Measurements from ENCODE around the gene ATXN7L3.
A peak's percentile ranks its signal among the peaks of the same experiment; 100 is the strongest.
"Not testable (repeated sequence)": the region's sequence is repeated elsewhere in the genome, so short reads cannot be mapped to it uniquely, and the experiment has no call there.

ATXN7L3 gene, protein sequence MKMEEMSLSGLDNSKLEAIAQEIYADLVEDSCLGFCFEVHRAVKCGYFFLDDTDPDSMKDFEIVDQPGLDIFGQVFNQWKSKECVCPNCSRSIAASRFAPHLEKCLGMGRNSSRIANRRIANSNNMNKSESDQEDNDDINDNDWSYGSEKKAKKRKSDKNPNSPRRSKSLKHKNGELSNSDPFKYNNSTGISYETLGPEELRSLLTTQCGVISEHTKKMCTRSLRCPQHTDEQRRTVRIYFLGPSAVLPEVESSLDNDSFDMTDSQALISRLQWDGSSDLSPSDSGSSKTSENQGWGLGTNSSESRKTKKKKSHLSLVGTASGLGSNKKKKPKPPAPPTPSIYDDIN

DNA sequence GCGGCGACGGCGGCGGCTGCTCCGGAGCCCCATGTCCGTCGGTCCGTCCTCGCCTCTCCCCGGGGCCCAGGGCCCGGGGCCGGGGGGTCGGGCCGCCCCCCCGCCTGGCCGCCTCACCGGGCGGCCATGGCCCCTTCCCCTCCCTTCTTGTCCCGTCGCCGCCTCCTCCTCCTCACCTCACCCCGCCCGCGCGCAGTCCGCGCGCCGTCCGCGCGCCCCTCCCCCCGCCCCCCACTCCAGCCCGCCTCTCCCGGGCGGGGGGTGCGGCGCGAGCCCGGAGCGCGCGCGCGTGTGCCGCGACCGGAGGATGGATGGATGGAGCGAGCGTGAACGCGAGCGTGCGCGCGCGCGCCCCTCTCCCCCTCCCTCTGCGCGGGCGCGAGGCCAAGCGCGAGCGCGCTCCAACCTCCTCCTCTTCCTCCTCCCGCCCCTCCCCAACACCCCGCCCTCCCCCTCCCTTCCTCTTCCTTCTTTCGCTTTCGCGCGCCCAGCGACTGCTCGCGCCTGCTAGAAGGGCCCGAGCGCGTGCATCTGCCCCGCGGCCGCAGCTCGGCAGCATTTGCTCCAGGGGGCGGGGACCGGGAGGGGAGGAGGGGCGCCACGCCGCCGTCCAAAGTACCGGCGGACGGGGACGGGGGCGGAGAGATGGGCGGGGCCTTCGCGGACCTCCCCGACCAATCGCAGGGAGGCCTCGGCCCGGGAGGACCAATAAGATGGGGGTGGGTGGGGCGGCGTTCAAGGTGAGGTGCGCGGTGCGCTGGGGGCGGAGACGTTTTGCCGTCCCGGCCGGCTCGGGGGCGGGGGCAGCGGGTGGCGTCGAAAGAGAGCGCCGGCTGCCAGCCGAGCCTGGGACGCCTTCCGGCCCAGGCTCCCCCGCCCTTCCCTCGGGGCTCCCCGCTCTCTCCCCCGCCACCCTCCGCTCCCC is at the start of gene ATXN7L3:
Gene ATXN7L3, minus strand, starts transcription at position 332 of the 925 bp plus-strand sequence. CDS start 1,814 bp downstream, outside the sequence.
- DNase-seq (ENCODE audit: low read depth) = peak; percentile 98

DNA sequence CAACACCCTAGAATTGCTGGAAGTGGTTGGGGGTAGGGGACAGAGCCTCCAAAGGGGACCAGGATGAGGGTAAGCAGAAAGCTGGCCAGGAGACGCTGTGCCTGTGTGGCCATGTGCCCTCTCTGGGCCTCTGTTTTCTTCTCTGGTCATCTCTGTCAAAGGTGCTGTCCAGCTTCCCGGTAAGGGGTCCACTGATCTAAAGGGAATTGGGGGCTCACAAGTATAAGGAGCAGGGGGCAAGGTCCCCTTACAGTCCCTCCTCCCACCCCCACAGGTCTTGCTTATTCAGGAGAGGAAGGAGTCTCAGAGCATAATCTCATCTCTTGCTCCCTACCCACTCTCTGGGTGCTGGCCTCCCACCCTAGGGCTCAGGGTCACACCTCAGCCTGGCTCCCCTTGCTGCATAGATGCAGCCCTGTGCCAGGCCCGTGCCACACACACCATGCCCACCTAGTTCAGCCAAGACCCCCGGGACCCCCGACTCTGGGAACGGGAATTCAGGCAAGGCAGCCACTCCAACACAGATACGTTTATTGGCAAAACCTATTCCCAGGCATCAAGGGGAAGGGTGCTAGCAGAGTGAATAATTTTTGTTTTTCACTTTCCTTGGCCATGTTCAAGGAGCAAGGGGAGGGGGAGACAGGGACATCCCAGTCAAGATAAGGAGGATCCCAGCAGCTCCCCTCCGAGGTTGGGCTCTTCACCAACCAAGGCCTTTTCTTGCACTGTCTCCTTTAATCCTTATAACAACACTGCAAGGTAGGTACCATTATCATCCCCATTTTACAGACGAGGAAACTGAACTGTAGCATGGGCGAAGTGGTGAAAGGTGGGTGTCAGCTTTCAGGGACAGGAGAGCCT is 48.4 kb upstream of the ATXN7L3 start:
- DNase-seq (ENCODE audit: low read depth) = no peak

DNA sequence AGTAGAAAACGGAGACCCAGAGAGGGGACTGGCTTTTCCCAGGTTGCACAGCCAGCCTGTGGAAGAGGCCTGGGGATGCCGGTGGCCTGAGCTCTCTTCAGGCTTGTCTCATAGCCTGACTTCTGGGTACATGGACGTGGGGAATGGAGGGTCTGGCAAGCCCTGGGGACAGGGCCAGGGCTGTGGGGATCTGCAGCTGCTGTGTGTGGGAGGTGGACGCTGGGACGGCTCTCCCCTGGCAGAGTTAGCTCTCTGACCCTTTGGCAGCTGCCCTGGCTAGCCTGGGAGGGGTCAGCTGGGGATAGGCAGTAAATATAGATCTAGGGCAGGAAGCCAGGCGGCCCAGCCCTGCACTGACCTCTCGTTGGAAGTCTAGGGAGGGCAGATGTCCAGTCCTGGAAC is 47.8 kb upstream of the ATXN7L3 start:
- DNase-seq (ENCODE audit: low read depth) = no peak

DNA sequence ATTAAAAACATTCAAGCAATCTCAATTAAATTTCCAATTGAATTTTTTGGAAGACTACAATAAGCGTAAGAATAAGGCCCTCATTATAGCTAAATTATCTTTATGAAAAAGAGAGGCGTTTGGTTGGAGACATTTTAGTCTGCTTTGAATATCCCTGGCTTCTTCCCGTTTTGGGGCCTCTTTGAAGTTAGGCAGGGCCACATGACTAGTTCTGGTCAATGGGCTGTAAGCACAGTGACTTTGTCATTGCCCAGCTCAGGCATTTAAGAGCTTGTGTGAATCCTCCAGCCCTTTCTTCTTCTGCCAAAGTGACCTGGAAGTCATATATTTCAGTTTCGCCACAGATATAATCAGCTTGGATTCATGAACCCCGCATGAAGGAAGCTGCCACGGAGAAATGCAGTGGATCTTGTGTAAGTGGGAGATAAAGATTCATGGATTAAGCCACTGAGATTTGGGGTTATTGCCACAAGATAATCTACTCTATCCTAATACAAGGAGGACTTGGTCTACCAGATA is 41.5 kb upstream of the ATXN7L3 start:
- DNase-seq (ENCODE audit: low read depth) = no peak

DNA sequence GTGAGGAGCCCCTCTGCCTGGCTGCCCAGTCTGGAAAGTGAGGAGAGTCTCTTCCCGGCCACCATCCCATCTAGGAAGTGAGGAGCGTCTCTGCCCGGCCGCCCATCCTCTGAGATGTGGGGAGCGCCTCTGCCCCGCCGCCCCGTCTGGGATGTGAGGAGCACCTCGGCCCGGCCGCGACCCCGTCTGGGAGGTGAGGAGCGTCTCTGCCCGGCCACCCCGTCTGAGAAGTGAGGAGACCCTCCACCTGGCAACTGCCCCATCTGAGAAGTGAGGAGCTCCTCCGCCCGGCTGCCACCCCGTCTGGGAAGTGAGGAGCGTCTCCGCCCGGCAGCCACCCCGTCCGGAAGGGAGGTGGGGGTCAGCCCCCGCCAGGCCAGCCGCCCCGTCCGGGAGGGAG is 38.2 kb upstream of the ATXN7L3 start:
- DNase-seq (ENCODE audit: low read depth) = not testable (repeated sequence)

DNA sequence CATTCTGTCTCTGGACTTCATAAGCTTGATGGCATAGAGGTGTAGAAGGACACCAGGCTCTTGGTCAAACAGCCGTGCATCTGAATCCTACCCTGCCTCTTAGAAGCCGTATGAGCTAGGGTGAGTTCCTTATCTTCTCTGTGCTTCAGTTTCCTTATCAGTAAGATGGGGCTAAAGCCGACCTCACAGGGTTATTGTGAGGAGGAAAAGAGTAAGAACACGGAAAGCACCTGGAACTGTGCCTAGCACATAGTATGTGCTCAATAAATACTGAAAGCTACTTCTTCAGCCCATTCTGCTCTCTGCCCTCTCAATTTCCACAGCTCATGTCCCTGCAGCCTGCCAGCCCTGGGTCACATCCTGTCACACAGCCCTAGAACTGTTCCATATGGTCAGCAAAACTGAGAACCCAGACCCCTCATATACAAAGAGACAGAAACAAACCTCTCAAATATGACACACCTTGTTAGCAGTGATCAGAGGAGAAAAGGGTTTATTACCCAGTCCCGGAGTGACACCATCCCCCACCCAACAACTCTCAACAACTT is 36.8 kb upstream of the ATXN7L3 start:
- DNase-seq (ENCODE audit: low read depth) = no peak

DNA sequence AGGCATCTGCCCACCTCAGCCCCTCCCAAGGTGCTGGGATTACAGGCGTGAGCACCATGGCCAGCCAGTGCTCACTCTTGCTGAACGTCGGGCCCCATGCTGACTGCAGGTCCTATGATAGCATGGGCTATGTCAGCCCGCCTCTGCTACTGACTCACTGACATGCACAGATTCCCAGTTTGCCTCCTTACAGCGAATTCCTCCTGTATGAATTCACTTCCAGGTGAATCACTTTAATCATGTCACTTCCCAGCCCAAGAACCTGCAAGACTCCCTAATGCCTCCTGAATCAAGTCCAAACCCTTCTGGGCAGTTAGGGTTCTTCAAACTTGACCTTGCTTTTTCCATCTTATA is 35.9 kb upstream of the ATXN7L3 start:
- DNase-seq (ENCODE audit: low read depth) = no peak

DNA sequence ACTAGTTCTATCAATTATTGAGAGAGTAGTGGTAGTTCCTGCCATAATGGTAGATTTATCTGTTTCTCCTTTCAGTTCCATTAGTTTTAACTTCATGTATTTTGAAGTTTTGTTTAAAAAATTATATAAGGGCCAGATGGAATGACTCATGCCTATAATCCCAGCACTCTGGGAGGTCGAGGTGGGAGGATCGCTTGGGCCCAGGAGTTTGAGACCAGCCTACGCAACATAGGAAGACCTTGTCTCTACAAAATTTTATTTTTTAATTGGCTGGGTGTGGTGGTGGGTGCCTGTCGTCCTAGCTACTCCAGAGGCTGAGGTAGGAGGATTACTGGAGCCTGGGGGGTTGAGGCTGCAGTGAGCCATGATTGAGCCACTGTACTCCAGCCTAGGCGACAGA is 33.9 kb upstream of the ATXN7L3 start:
- DNase-seq (ENCODE audit: low read depth) = no peak

DNA sequence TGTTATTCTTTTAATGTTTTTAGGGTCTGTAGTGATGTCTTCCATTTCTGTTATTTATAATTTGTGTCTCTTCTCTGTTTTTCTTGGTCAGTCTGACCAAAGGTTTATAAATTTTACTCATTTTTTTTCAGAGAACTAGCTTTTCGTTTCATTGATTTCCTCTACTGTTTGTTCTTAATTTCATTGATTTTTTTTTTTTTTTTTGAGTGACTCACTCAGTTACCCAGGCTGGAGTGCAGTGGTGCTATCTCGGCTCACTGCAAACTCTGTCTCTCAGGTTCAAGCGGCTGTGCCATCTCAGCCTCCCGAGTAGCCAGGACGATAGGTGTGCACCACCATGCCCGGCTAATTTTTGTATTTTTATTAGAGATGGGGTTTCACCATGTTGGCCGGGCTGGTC is 32.4 kb upstream of the ATXN7L3 start:
- no peak for DNase-seq (ENCODE audit: low read depth)

DNA sequence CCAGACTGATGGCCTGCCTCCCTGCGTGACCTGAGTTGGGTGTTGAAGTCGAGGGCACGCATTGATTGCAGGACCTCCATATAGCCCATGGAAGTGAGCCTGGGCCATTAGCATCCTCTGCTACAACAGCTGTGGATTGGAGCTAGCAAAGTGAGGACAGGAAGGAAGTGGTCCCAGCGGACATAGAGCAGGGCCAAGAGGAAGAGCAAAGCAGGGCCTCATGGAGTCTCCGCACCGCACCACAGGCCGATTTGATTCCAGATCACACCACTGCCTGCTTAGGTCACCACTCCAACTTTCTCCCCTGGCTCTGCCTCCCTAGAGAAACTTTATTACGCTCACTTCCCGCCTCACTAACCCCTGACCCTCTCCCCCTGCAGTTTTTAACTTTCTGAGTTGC is 30.5 kb upstream of the ATXN7L3 start:
- DNase-seq (ENCODE audit: low read depth) = no peak

DNA sequence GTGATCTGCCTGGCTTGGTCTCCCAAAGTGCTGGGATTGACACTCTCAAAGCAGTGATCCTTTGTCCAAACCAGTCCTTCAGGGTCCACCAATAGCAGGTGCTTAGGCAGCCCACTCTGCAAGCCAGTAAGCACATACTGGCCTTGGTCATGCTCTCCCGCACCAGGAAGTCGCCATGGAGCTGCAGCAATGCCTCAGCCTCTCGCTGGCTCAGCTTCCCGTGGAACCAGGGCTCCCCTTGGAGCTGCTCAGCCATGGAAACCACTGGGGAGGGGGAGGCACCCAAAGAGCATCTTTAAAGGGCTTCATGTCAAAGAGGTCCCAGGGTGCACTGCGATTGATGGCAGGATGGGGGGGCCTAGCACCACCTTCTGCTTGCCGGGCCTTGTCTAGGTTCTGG is 29.4 kb upstream of the ATXN7L3 start:
- DNase-seq (ENCODE audit: low read depth) = no peak

DNA sequence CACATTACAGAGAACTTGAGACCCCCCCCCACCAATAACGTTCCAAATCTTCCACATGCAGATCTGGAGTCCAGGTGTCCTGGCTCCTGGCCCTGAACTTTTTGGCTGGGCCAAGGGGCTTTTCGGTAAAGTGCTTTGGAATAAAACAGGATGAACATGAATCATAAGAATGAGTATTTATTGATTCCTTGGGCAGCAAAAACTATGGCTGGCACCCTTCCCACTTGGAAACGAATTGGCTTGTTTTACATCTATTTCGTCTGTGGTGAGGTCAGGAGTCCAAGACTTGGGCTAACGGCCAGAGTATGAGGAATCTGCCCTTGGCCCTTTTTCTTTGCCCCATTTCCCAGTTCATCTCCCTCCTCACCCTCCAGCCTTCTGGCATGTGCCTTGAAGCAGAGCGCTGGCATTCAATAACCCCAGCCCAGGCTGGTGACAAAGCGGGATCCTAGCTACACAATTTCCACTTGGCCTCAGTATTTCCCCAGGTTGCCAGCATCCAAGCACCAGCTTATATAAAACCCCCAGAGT is 23.9 kb upstream of the ATXN7L3 start:
- DNase-seq (ENCODE audit: low read depth) = peak; percentile 78

DNA sequence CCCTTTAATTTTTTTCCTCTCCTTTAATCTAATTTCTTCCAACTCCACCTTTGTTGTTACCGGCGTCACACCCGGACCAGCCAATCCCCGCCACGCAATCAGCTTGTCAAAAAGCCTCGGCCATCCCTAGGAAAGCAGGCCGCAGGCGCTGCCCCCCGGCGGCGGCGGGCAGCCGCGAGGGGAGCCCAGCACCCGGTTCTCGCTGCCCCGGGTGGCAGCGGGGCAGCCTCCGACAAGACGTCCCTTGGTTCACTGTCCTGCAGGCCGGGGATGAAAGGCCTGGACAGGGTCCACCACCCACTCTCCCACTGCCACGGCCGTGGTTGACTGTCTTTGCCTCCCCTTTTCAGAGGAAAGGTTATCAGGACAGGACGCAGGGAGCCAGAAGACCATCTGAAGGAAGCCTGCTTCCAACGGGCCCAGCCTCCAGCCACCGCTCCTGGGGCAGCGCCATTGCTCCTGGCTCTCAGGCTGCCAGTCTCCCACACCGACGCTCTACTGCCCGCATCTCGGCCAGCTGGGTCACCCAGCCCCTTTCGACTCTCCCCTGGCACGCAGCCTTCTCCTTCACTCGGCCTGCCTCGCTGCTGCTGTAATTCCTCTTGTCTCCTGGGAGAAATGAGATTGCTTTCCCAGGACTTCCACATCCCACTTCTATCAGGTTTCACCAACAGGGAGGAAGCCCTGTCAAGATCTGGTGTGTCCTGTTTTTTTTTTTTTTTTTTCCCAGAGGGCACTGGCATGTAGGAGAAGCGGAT is 22.6 kb upstream of the ATXN7L3 start:
- no peak for DNase-seq (ENCODE audit: low read depth)

DNA sequence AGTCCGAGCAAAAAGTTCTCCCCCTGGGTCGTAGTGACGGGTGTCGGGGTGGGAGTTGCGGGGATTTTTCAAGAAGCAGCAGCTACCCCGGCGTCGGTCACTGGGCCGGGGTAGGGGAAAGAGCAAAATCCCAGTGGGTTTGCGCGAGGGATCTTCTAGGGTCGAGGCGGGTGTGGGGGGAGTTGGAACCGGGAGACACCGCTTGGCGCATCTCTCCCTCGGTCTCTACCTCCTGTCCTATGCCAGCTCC is 22.1 kb upstream of the ATXN7L3 start:
- no peak for DNase-seq (ENCODE audit: low read depth)

DNA sequence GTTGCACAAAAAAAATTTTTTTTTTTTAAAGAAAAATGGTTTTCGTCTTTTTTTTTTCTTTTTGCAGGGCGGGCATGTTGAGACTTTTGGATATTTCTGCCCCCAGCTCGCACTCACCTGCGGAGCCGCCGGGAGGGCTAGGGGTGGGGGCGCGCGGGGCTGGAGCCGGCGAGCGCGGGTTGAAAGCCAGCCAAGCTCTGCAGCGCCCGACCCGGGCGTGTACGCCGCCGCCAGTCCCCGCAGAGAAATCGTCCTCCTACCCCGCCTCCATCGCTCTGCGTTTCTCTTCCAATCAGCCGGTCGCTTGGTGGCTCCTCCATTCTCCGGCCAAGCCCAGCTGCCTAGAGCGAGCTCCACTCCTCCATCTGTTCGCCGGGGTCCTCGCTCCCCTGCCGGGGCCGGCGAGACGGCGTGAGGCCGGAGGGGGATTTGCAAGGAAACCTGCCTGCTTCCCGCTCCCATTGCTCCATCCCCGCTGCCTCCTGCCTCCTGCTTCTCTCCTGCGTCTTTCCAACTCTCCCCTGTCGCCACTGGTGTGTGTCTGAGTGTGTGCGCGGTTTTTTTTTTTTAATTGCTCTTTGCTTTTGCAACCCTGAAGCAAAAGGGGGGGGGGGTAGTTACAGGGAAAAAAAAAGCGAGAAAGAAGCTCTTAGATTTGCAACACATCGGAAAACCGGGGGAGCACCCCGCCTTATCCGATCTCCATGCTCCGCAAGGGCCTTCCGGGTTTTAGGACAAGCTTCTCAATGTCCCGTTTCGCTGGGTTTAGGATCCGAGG is 21.6 kb upstream of the ATXN7L3 start:
- DNase-seq (ENCODE audit: low read depth) = no peak

DNA sequence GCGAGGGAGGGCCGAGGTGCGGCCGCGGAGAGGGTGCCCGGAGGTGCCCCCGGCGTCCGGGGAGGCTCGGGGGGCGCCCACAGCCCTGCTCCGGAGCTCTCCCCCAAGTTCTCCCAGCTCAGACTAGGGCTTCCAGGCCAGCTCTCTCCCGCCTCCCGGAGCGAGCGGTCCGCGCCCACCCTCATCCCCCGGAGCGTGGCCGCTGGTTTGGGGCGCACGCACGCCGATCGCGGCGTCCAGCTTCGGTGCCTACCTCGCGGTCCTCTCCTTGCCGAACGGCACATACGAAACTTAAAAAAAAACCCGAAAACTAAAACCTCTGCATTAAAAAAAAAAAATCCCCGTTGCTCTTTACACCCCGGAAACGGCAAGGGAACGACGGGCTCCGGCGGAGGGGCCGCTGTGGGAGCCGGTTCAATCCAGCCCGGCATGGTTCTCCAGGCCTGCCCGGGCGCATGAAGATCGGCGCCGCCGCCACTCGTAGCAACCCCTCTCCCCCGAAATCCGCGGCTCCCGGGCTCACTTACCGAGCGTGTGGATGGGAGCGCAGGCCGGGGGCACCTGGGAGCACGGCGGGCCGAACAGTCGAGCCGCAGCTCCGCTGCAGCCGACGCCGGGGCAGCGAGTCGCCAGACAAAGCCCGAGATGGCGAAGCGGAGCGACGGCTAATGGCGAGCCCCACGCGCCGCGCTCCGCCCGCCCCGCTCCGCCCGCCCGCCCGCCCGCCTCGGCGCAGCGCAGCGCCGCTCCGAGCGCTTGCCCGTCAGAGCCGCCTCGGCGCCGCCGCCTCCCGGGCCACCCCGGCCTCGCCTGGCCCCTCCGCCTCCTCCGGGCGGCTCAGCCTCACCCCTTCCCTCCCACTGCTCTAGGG is 20.8 kb upstream of the ATXN7L3 start:
- DNase-seq (ENCODE audit: low read depth) = no peak

DNA sequence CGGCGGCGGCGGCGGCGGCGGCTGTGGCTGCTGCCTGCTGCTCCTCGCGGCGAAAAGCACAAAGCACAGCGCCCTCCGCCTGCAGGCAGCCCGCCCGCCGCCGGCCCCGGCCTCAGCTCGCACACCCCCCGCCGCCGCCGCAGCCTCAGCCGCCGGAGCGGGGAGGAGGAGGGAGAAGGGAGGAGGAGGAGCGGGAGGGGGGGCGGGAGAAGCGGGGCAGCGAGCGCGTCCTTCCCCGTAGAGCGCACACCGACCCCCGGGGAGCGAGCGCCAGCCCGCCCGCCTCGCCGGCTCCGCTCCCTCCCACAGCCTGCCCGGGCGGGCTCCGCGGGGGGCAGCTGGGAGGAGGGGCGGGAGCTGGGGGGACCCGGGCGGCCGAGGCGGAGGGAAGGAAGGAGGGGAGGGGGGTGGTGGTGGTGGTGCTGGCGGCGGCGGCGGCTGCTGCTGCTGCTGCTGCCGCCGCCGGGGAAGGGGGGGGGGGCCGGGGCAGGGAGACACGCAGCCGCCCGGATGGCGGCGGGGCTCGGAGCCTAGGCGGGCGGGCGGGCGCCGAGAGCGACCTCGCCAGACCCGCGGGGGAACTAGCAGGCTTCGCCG is 20.0 kb upstream of the ATXN7L3 start, which contains the start of gene UBTF:
Gene UBTF, minus strand, starts transcription at position 60 of the 597 bp plus-strand sequence. CDS start 1,446 bp downstream, outside the sequence.
- no peak for DNase-seq (ENCODE audit: low read depth)

DNA sequence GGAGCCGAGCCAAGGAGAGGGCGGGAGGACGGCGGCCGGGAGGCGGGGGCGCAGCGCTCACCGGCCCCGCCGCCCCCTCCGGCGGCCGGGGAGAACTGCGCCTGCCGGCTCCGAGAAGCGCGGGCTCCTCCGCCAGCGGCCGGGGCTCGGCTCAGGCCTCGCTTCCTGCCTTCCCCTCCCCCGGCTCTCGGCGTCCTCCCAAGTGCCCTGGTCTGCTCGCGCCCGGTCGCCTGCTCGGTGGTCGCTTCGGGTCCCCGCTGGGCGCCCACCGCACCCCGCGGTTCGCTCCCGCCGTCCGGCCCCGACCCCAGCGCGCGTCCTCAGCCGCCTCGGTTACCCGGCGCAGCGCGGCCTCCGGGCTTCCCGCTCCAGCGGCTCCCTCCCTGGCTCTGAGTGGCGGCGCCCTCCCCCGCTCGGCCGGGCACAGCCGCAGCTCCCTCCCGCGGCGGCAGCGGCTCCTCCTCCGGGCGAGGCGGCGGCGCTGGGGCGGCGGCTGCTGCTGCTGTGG is 19.5 kb upstream of the ATXN7L3 start:
- DNase-seq (ENCODE audit: low read depth) = no peak
